Lung microvascular endothelial cell (primary cell): ENCODE measurements around the gene TMTC2. TPM values are rescaled to one million over a fixed set of nuclear protein-coding genes. Genes with fewer than 3 reads are reported as not detected.

Source experiments
- DNase-seq, 2 donors: peaks; one replicate each; pipeline versions ENCODE4 v3.0.0 to v3.0.0-alpha.2; 2010; ENCODE audit warnings: low read depth in 2 of 2
- total RNA-seq: library from RNA; depleted of rRNA; stranded (reverse); fragments of >200 nt; gene quantifications from 2 replicates; pipeline ENCODE4 v1.2.1, GENCODE V29; 2014

The TMTC2 gene
- total RNA-seq, result 4.6 and 13.9 TPM in 2 replicates

DNA sequence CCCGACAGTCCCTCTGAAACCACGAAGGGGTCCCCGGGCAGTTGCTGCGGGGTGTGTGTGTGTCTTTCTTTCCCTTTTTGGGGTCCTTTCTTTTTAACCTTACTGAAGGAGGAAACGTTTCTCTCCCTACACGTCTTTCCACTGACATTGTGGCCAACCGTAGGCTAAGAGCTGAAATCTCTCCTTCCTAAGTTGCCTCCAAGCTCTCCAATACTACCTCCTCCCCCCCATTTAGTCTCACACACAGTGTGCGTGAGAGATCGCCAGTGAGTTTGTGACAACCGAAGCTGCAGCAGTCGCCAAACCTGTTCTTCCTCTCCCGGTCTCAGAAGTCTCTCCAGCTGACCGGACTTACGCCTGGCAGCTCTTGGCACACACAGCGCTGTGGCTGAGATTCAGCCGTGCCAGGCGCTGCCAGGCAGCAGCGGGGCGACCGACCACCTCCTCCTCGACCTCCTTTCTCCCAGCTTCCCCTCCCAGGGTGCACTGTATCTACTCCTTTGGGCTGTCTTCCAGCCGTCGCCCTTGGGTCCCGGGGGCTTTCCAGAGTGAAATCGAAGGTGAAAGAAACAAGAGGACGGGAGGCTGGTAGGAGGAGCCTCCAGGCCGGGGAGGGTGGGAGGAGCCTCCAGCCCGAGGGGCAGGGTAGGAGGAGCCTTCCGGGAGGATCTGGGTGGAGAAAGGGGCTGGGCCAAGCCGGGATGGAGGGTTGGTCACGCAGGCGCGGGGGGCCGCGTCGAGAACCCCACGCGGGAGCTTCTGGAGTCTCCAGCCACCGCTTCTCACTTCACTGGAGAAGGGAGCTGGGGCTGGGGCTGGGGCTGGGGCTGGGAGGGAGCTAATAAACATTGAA, at the start of gene TMTC2:
Gene TMTC2, plus strand, starts transcription at position 739 of the 853 bp plus-strand sequence.
- peak; percentile 89 to 95 for DNase-seq

DNA sequence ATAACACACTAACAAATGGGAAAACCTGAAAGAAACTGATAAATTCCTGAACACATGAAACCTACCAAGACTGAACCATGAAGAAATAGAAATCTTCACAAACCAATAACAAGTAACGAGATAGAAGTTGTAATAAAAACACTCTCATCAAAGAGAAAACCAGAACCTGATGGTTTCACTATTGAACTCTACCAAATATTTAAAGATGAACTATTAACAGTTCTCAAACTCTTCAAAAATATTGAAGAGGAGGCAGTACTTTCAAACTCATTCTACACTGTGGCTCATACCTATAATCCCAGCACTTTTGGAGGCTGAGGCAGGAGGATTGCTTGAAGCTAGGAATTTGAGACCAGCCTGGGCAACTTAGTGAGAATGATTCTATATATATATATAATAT, 48.4 kb upstream of the TMTC2 start:
- DNase-seq, result no peak

DNA sequence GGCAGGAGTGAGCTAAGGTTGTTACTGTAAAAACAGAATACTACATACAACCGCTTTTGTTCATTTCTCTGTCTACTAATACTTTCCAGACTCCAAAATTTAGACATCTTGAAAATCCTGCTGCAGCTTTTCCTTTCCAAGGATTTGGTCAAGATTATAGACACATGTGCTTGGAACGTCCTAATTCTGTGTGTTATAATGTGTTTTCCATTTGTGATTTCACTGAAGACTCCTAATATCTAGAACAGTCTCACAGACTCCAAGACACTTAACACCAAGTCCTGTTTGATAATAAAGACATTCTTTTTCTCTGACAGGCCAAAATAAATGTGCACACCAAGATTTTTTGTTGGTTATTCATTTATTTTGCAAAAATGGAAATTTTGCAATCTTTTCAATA, 41.8 kb upstream of the TMTC2 start:
- no peak for DNase-seq

DNA sequence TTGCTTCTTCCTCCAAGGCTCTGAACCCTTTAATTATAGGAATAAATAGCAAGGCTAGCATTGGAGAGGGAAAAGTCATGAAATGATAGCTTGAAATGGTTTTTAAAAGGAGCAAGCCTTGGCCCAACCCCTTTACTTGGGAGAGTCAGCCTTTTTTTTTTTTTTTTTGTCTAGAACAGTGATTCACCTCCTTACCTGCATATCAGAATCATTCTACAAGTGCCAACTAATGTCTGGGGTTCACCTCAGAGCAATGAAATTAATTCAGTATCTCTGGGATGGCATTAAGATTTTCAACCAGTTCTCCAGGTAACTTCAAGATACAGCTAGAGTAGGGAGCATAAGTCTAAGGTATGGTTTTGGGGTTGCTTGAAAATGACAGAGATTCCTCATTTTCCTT, 41.3 kb upstream of the TMTC2 start:
- DNase-seq, result no peak

DNA sequence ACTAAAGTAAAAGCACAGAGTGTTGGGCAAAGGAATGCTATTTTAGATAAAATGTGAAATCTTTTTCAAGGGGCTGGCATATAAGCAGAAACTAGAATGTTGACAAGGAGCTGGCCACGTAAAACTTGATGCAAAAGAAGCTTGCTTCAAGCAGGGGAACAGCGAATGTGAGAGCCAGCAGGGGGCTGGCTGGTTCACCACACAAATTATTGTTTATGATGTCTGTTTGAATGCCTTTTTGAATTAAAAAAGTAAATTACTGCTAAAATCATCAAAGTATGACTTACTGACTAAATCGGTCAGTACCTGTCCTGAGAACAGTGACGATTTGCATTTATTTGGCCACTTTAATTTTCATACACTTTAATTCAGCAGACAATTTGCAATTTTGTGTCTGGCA, 38.9 kb upstream of the TMTC2 start:
- DNase-seq, result no peak

DNA sequence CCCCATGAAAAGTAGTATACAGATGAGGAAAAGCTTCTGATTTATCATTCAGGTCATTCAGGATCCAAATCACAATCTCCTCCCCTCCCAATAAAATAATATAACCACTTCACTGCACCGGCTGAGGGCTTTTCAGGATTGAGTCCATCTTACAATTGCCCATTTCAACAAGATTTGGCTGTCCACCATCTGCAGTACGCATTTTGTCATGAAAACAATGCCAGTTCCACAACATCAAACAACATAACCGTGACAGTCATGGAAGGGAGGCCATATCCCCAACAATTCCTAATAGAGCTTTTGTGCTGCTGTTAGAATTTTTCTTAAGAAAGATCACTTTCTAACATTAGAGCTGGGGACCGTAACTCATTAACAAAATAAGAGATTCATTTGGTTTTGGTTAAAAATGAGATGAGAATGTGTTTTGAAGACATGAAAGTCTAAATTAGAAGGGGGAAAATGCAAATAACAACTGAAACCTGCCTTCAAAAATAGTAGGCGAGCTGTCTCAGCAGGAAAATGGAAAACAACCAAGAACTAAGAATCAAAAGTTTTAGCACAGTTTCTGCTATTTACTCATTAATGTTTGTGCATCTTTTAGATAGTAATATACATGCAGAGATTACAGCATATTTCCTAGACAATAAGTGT, 38.3 kb upstream of the TMTC2 start:
- no peak for DNase-seq

DNA sequence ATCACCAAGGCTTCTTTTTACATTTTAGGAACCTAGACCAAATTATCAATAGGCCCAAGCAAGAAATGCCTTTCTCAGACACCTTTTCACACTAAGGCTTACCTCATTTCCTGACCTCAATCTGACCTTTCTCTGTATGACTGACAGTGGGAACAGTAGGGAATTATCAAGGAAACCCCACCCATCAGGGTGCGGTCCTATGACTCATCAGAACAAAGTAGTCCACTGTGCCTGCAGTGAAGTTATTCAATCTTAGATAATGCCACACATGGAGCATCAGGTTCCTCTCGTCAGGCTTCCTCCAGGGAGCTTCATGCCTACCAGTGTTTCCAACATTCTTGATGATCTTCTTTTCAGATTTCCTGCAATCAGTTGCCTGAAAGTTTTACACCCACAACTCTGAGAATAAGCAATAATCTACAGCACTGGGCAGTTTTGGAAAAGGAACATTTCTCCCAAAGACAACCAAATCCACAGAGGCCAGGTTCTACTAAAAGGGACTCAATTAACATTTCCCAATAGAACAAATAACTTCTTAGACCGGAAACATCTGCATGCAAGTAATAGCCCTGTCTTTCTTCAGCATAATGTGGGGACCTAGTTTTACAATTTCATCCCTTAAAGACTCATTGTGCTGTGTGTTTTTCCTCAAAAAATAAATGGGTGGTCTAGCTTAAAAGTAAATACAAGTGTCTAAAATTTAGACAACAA, 35.9 kb upstream of the TMTC2 start:
- DNase-seq, result peak; percentile 31 to 90

DNA sequence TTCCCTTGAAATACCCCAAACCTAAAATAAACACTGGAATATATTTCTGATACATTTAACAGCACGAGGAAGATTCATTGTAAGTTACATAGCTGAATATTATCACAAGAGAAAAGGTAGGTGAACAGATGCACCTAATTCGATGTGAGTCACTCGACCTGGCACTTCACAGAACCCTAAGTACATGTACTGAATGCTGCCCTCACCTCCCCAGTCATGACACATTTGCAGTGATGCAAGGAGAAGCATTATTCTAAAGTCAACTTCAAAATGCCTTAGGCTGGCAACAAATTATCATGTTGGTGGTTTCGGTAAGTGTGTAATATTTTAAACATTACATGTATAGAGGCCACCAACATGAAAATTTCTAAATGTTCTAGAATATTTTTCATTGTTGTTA, 35.2 kb upstream of the TMTC2 start:
- DNase-seq, result no peak

DNA sequence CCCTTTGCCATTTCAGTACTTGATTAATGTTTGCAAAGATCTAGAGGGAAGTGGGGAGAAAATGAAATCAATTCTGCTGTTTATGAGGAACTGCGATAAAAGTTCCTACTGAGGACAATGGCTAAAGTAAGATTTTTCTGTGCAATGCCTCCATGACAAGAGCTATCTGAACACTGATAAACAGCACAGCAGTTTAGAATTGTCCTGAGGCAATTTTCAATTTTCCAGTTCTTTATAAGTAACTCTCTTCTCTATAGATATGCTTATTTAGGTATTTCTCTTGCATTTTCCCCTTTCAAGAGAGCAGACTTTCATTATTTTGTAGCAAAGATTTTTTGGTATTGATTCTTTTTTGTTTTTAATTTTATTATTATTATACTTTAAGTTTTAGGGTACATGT, 34.6 kb upstream of the TMTC2 start:
- no peak for DNase-seq

DNA sequence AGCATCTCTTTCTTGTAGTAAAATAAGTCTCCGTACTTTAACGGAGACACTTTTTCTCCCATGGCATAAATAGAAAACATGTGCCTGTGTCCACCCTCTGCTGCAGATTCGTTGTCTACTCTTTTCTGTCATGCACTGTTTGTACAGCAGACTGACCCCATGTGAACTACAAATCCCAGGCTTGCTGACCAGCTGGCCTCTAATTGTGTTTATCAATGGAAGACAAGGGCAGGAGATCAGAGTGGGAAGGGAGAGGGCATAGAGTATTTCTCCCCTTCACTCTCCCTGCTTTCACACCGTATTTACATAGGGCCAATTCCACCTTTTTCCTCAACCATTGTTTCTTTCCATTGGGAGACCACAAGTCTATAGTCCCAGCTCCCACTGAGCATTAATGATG, 31.0 kb upstream of the TMTC2 start:
- DNase-seq, result no peak

DNA sequence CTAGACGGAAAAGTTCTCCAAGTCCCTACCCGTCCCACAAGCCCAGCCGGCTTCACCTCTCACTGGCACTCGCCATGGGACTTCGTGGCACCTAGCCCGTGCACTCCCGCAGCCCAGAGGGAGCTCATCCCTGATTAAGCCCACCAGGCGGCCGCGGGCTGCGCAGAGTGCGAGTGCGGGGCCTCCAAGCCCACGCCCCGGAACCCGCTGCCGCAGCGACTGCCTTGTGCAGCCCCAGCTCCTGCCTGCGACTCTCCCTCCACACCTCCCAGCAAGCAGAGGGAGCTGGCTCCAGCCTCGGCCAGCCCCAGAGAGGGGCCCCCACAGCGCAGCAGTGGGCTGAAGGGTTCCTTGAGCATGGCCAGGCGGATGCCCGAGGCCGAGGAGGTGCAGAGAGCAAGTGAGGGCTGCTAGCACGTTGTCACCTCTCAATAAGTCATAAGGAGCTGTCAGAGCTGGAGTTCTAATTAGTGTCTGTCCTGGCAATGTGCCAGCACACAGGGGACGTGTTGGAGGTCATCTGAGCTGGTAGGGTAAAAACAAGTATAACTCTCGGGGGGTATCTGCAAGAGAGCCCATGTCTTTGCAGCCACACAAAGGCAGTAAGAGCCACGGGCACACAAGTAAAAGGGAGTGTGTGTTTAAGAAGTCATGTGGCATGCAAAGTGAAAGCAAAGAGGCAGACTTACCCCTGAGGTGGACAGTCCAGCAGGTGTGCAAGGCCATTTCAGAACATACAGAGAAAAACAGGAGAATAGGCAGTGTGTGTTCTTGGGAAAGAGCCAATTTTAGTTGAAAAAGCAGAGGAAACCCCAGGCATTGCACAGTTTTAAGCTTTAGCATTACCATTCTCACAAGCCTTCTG, 27.1 kb upstream of the TMTC2 start:
- DNase-seq, result no peak

DNA sequence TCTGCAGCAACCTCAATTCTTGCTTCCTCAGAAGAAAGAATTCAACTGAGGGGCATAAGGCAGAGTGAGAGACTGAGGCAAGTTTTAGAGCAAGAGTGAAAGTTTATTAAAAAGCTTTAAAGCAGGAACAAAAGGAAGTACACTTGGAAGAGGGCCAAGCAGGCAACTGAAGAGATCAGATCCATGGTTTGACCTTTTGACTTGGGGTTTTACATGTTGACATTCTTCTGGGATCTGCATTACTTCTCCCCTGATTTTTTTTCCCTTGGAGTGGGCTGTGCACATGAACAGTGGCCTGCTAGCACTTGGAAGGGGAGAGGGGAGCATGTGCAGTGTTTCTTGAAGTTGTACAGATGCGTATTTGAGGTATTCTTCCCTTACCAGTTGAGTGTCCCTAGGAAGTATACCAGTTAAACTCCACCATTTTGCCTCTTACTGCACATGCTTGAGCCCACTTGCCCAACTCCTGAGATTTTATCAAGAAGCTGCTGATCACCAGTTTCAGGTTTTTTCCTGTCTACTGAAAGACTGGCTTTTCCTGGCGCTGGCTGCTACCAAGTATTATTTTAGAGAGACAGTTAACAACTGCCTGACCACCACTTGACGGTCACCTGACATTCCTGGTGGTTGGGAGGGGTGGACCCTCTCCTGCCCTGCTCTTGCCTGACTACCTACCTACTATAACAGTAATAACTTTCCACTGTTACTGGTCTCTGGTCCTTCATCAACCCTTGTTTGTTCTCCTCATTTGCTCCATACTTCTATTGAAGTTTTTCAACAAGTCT, 26.0 kb upstream of the TMTC2 start:
- peak in 1 of 2 donors; percentile 54 for DNase-seq

DNA sequence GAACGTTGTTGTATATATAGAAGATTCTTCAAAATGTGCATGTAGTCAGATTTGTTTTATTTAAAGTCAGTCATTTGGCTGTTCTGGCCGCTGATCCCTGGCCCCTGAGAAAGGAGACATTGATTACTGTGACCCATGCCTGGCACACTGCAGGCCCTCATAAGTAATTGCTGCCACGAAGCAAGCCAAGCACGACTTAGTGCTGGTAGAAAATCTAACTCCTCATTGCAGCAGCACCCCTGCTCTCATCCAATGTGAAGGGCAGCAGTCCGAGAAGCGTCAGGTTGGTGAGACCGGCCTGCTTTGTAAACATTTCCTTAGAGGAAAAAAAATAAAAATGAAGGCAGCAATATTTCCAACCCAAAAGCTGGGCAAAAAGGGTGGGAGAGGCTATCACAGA, 22.8 kb upstream of the TMTC2 start:
- no peak for DNase-seq

DNA sequence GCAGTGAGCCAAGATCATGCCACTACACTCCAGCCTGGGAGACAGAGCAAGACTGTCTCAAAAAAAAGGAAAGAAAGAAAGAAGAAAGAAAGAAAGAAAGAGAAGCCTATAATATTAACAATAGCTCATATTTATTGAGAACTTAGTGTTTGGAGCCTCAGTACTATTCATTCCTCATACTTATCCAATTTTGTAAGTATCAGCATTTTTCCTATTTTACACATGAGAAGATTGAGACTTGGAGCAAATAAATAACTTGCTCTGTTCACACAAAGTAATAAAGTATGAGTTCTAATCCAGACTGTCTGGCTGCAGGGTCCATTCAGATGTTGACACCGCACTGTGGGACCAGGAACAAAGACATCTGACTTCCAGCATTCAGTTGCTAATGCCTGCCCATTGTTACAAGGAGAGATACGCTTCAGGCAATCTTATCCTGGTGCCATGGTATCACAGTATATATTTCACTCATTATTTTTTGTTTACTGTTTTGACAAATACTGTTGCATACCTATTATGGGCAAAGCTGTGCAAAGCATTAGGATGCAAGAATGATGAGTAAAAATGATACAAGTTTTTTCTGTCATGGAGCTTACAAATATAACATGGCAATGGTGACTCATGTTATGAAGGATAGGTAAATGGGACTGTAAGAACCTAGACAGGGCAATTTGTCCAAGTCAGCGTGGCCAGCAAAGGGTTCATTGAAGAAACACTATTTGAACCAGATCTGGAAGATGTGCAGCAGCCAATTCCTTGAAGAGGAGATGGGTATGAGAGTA, 21.4 kb upstream of the TMTC2 start:
- no peak for DNase-seq

DNA sequence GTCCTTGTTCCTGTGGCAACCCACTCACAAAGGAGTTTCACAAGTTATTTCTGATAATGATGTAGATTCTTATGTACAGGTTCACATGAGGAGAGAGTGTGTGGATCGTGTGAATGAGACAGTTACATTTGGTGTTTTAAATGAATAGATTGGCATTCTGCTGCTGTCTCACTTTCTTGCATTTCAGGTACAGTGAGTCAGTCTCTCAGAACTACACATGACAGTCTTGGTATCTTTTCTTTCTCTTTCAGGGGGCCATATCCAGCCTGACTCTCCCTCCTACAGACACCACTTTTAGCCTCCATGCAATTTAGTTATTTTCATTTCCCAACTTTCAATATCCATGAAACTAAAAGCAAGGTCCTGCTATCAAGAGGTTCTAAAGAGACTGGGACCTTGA, 19.9 kb upstream of the TMTC2 start:
- DNase-seq, result no peak

DNA sequence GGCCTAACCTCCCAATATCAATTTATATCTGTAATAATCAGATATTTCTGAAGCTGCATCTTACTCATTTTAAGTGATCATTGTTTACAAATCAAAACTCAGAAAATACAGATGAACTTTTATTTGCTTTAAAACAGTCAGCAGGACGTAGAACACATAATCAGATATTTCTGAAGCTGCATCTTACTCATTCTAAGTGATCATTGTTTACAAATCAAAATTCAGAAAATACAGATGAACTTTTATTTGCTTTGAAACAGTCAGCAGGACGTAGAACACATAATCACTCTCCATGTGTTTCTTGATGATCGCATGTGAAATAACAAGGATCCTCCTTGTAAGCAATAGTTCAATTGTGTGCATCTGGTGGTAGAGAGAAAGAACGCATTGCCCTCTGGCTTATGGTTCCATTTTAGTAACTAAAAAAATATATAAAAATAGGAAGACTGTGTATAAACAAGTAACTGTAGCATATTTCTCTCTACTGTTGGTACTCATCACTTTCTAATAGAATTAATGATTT, 15.0 kb upstream of the TMTC2 start:
- DNase-seq, result no peak

DNA sequence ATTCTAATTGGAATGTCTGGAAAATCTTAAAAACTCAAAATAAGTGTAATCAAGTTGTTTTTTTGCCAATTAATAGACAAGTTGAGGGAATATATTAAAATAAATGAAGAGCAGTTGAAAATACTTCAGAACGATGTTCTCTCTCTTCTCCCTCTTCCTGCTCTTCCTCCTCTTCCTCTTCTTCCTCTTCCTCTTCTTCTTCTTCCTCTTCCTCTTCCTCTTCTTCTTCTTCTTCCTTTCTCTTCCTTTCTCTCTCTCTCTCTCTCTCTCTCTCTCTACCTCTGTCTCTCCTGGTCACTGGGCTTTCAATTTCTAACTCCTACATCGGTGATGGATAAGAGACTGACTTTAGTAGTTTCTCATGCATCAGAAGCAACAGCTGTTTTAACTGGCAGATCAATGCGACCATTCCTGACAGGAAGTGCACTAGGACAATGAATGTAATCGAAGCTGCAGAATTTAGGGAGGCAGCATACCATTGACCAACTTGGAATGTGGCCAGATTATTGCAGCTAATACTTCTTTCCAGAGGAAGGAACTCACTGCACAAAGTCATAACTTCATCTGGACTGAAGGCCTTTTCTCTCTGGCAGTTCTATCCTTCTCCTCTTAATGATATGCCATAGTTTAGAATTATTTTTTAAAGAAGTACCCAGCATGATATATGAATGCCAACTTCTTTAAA, 13.8 kb upstream of the TMTC2 start:
- peak; percentile 17 to 38 for DNase-seq

DNA sequence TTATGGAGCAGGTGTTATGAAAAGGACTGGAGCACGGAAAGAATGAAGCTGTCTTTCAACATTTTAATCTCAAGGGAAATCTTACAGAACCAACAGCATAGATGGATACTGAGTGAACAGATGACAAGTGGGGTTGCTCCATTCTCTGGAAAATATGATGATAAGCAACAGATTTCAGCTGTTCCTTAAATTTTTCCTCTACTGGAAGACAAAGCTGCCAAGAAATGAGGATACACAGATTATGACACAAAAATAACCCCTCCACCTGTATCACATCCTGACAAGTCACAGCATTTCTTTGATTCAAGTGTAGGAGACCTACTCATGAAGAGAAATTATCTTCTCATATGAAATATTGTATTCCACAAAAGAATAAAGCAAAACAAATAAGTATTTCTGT, 13.0 kb upstream of the TMTC2 start:
- DNase-seq, result no peak

DNA sequence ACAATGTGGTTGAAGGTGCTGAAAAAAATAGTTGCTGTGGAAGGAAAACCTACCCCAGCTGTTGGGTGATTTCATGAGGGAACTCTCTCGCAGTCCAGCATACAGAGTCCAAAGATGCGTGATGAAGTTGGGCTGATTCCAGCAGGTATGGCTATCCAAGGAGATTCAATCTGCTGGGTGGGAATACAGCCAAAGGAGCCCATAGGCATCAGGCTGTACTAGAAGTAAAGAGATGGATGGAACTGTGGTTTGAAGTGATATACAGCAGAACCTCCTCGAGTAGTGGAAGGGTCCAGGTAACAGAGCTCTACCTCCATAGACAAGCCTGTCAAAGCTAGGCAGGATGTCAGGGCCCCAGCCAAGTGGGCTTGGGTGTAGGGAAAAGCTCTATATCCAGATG, 11.5 kb upstream of the TMTC2 start:
- no peak for DNase-seq
